UCSD-AML1 (cell line): ENCODE data around the gene MALL.
"Not testable (repeated sequence)": the region's sequence is repeated elsewhere in the genome, so short reads cannot be mapped to it uniquely, and the experiment has no call there.

Experiments
- DNase-seq: peaks from one replicate; lab custom pipeline; 2025; ENCODE audit not compliant: unreplicated experiment; lab: John Stamatoyannopoulos, UW

Gene MALL

GRCh38 chr2:110054521-110055407 lies 60.9 kb downstream of the MALL start:
- DNase-seq = not testable (repeated sequence)

GRCh38 chr2:110053688-110054087 lies 61.9 kb downstream of the MALL start:
- DNase-seq = not testable (repeated sequence)

GRCh38 chr2:110052166-110052565 lies 63.5 kb downstream of the MALL start:
- not testable (repeated sequence) for DNase-seq

- DNase-seq = not testable (repeated sequence)
Measured at GRCh38 chr2:110050222-110050621, 65.4 kb downstream of the MALL start.

GRCh38 chr2:110049769-110050168 lies 65.9 kb downstream of the MALL start:
- not testable (repeated sequence) for DNase-seq

GRCh38 chr2:110048255-110049197 lies 67.1 kb downstream of the MALL start:
- DNase-seq = not testable (repeated sequence)

- DNase-seq = not testable (repeated sequence)
Measured at GRCh38 chr2:110047225-110047624, 68.4 kb downstream of the MALL start.

- DNase-seq = not testable (repeated sequence)
Measured at GRCh38 chr2:110041941-110042660, 73.5 kb downstream of the MALL start.

GRCh38 chr2:110037336-110037735 lies 78.3 kb downstream of the MALL start:
- DNase-seq = not testable (repeated sequence)

- not testable (repeated sequence) for DNase-seq
Measured at GRCh38 chr2:110035384-110035783, 80.2 kb downstream of the MALL start.

GRCh38 chr2:110034935-110035334 lies 80.7 kb downstream of the MALL start:
- not testable (repeated sequence) for DNase-seq
